GM19035 (cell line): Measurements from ENCODE around the gene SAMM50.

Source experiments
- ATAC-seq: cut with Tn5 transposase; IDR thresholded peaks from one replicate; pipeline ENCODE4 v1.9.1; 2021; ENCODE audit not compliant: unreplicated experiment

Gene SAMM50

DNA sequence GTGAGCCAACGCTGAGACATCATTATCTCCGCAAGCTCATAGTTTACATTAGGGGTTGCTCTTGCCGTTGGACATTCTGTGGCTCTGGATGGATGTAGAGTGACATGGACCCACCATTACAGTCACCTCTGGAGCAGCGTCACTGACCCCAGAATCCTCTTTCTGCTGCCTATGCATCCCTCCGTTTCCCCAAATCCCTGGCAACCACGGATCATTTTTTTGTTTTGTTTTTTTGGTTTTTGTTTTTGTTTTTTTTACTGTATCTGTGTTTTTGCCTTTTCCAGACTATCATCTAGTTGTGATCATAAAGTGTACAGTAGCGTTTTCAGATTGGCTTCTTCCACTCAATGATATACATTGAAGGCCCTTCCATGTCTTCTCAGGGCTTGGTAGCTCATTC, 72.8 kb downstream of the SAMM50 start:
- no peak for ATAC-seq

DNA sequence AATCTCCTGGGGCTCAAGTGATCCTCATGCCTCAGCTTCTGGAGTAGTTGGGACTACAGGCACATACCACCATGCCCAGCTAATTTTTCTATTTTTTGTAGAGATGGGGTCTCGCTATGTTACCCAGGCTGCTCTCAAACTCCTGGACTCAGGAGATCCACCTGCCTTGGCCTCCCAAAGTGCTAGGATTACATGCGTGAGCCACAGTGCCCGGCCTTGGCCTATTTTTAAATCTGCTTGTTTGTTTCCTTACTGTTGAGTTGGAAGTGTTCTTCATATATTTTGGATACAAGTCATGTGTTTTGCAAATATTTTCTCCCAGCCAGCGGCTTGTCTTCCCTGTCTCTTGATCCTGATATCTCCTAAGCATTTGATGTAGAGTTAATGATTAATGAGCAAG, 73.8 kb downstream of the SAMM50 start:
- ATAC-seq: no peak

DNA sequence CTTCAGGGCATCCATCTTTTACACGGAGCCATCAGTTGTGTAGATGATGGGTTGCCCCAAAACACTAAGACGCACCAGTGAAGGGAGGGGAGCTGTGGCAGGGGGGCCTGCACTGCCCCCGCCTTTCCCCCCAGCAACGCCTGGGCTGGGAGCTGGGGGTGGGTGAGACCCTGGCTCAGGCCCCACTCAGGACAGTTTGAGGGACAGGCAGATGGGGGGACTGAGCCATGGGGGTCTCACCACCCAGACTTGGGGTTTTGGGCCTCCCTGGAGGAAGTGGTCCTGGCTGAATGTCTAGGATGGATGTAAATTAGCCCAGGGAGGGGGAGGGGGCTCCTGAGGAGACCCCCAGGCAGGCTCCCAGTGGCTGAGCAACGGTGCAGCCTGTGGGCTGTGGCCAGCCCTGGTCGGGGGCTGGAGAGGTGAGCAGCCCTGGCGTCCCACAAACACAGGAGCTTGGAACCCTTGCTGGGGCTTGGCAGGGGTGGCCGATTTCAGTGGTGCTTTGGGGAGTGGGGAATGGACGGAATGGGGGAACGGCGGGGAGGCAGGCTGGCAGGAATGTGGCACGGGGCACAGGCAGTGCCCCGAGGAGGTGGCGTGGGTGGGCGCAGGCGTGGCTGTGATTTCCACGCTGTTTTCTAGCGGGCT, 74.9 kb downstream of the SAMM50 start:
- ATAC-seq: no peak

DNA sequence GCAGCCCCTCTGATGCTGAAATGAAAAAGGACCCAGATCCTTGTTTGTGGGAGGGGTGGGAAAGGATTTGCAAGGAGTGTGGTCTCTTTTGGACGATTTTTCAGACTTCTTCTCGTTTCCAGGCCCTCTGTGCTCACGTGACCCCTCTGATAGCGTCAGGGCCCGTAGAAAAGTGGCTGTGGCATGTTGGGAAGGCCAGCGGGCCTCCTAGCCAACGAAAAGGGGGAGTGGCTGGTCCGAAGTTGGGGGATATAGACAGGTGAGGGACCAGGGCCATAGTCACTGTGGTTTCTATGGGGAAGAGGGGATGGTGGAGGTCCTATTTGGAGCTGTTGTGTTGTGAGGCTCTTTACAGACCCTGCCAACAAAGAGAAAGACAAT, 75.5 kb downstream of the SAMM50 start:
- ATAC-seq: no peak

GRCh38 chr22:44031158-44031952, 76.1 kb downstream of the SAMM50 start:
- no peak for ATAC-seq

DNA sequence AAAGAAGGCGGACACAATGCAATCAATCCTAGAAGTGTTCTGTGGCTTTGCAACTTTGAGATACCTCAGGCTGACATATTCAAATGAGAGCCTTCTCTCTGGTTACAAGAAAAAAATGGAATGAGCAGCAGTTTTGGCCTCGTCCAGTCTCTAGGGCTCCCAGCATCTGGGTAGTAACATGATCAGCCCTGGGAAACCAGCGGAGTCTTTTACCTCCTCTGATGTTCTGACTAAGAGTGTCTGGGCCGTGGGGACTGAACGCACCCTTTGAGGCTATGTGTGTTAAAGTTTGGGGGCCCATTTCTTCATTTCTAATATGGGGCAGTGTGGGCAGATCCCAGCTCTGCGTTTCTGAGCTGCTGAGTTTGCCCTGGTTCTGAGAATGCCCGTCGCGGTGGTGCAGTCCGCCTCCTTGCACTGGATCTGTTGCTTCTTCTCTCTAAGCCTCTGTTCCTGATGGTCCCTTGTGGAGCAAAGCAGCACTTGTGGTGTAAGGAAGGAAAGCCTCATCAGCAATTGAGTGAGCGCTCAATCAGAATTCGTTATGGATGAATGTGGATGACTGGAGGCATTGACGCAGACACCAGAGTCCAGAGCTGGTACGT, 77.0 kb downstream of the SAMM50 start:
- ATAC-seq: no peak

GRCh38 chr22:44033287-44033686, 78.0 kb downstream of the SAMM50 start:
- no peak for ATAC-seq

- no peak for ATAC-seq
Measured at GRCh38 chr22:44033694-44034093, 78.5 kb downstream of the SAMM50 start.

DNA sequence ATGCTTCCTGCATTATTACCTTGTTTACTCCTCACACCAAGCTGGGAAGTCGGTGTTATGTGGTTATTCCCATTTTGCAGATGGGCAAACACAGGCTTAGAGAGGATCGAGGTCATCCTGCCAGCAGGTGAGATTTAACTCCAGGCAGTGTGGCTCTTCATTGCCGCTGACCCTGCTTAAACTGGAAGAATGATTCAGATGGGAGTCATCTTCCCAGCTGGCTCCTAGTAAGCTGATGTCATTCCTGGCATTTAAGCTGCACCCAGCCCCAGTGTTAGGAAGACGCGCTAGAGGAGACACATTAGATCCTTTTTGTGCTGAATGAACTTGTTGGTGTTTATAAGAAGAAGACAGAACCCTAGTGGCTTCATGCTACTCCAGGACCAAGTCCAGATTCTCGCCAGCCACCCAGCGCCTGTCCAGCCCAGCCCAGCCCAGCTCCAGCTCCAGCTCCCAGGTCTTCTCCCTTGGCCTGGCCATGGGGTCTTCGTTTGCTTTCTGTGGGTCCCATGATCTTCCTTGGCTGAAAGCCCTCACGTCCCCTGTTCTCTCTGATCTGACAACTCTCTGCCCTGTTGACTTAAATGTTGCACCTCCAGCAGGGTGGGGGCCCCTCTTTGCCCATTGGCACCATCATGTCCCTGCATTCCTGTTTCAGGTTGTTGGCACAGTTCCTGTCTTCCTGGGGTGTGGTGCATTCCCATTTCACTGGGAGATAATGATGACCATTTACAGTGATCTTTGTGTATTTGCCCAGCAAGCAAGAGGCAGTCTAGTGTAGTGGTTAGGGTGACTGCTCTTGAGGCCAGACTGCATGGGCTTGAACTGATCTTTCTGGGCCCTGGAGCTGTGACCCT, 82.5 kb downstream of the SAMM50 start:
- no peak for ATAC-seq

GRCh38 chr22:44039566-44040171, 84.4 kb downstream of the SAMM50 start:
- no peak for ATAC-seq

DNA sequence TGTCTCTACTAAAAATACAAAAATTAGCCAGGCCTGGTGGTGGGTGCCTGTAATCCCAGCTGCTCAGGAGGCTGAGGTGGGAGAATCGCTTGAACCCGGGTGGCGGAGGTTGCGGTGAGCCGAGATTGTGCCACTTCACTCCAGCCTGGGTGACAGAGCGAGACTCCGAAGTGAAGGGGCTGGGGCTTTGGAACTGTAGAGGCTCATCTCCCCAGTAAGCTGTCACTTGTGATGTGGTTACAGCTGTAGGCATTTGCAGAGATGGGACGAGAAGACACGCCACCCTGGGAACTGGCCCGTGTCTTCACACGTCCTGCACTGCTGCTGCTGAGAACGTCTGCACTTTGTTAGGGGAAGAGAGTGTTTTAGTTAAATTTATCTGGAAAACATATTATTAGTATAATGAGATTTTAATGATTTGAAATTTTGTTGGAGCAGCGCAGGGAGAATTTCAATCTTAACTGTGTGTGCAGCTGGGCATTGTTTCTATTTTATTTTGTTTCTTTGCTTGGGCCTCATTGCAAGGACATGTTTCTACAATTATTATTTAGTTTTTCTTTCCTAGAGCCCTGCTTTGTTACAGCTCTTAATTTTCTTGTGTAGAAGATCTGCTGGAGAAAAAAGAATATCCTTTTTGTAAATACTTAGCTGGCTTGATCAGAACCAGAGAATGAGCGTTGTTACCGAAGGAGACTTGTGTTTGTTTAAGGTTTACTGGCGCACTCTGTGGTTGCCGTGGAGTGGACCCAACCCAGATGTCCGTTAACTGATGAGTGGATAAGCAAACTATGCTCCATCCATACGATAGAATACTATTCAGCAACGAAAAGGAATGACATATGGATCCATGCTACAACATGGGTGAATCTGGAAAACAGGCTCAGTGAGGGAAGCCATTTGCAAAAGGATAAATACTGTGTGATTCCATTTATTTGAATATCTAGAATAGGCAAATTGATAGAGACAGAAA, 87.3 kb downstream of the SAMM50 start:
- ATAC-seq: no peak

GRCh38 chr22:44045145-44045544, 89.9 kb downstream of the SAMM50 start:
- no peak for ATAC-seq
